NK-92 treated with Interleukin-12 subunit alpha and Interleukin-12 subunit beta, amount 100 ng/mL, for 24 hours (cell line): Measurements from ENCODE around the gene ZNF792.
"Not testable (repeated sequence)": the region's sequence is repeated elsewhere in the genome, so short reads cannot be mapped to it uniquely, and the experiment has no call there.

Experiments
- DNase-seq: peaks from one replicate; lab custom pipeline; 2025; lab: John Stamatoyannopoulos, UW

The ZNF792 gene

DNA sequence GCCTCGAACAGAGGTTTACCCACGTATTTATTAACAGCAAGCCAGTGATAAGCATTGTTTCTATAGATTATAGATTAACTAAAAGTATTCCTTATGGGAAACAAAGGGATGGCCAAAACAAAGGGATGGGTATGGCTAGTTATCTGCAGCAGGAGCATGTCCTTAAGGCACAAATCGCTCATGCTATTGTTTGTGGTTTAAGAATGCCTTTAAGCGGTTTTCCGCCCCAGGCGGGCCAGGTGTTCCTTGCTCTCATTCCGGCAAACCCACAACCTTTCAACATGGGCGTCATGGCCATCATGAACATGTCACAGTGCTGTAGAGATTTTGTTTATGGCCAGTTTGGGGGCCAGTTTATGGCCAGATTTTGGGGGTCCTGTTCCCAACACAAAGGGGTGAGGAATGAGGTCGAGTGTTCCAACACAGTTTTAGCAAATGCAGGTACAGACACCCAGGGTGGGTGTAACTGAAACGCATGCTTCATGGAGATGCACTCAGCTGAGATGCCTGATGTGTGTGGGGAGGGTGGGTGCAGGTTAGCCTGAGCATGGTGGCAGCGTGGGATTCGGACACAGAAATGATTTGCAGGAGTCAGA is 6.3 kb upstream of the ZNF792 start:
- not testable (repeated sequence) for DNase-seq

- DNase-seq = no peak
Observed at GRCh38 chr19:34969721-34970120, 5.7 kb upstream of the ZNF792 start.

- DNase-seq = no peak
Observed at GRCh38 chr19:34967551-34967950, 3.5 kb upstream of the ZNF792 start.

DNA sequence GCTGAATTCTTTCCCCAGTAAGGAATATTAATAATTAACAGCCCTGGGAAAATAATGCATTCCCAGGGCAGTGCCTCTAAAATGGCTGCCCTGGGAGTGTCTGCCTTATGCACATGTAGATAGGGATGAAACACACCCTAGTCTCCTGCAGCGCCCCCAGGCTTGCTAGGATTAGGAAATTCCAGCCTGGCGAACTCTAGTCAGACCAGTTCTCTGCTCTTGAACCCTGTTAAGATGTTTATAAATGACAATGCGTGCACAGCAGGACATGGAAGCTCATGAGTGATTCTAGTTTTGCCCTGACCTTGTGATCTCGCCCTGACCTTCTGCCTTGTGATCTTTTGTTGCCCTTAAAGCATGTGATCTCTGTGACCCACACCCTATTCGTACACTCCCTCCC is 1.5 kb upstream of the ZNF792 start:
- not testable (repeated sequence) for DNase-seq

- no peak for DNase-seq
Observed at GRCh38 chr19:34964598-34964997, 569 bp upstream of the ZNF792 start.

GRCh38 chr19:34962687-34963572 is 1.1 kb downstream of the ZNF792 start:
- DNase-seq = no peak

DNA sequence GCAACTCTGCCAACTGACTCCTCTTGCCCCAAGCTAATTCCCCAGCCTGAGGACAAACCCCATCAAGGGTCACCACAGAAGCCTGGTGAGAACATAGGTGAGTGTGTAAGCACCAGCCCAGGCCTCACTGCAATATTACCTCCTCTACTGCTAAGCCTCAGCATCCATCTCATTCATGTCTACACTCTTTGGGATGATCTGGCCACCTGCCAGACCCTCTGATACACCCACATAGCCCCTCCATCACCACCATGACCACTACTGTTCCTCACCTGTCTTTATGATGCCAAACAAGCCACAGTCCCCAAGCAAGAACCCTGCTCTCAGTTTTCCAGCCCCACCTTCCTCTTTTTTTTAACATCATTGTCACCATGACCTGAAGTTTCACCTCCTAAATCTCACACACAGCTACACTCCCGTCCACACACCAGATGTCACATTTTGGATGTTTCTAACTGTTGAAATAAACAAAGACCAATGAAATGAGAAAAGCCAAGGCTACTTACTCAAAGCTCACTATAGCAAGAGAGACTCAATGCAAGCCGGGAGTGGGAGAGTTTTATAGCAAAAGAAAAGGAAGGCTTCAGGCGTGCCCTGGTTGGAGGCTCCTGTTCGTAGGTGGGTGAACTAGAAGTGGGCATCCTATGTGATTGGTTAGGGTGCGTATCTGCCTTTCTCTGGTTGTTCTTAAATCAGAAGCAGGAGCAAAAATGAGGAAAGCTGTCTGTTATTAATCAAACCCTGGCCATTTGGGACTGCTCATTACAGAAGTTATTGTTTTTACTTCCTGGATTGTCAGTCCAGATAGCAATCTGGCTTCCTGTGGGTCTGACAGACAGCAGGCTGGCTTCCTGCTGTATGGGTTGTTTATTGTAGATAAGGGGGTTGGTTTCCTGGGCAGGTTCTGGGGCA is 2.0 kb downstream of the ZNF792 start:
- DNase-seq = peak; percentile 16

DNA sequence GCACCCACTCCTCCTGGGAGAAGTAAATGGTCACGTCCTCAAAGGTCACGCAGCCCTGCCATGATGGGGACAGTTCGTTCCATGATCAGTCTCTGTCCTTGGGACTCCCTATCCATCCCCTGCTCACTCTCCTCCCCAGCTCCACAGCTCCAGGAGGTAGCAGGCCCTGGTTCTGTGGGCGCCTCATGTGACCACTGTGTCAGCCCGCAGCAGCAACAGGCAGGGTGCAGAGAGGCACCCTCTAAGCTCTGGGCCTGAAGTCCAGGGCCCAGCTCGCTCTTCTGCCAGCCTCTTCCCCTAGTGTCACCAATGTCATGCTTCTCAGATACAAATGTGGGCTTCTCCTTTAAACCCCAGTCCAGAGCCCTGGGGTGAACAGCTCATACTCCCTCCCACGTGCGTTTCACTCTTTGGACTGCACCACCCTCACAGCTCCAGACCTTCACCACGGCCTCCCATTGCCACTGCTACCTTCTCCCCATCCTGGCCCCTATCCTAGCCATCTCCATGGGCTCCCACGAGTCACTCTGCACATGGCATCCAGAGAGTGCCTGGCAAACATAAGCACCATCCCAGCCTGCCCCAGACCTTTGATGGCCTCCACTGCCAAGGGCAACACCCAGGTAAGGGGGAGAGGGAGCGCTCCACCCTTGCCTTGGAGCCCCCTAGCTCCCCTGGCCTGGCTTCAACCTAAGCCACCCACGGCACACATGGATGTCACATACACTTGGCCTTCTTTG is 2.9 kb downstream of the ZNF792 start:
- DNase-seq = no peak

DNA sequence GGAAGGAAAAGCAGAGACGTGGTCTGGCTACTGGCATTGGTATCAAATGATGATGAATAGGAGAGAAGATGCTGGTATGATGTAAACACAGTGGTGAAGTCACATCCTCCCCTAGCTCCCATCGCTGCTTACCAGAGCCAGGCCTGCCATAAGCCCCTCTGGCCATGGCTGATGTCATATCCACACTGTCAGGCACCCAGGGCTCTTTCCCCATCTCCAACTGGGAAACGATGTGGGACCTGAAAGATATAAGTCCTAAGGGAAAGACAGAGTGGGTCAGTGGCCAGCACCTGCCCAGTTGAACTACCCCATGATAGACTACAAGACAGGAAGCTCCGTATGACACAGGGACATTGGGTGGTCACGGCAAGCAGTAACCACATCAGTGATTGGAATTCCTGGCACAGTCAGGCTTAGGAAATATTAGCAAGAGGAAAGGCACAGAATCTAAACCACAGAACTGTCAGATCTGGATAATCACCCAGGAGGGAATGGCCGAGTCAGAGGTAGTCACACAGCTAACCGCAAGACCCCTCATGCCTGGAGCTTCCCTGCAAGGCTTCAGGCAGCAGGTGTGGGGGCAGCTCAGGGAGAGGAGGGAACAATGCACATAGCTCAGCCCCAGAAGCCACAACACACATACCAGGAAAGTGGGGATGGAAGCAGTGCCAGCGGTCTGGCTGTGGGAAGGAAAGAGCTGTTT is 3.8 kb downstream of the ZNF792 start:
- no peak for DNase-seq

- DNase-seq = no peak
Observed at GRCh38 chr19:34959021-34959420, 5.0 kb downstream of the ZNF792 start.

GRCh38 chr19:34957830-34958751 is 5.9 kb downstream of the ZNF792 start:
- DNase-seq = no peak

DNA sequence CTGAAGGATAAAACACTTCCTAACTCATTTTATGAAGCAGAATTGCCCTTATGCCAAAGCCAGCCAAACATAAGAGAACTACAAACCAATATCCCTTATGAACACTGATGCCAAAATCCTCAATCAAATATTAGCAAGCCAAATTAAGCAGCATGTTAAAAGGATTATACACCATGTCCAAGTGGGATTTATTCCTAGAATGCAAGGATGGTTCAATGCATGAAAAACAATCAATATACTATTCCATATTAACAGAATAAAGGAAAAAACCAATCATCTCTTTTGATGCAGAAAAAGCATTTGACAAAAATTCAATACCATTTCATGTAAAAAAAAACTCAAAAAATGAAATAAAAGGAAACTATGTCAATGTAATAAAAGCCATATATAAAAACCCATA is 10.9 kb downstream of the ZNF792 start:
- DNase-seq = no peak

DNA sequence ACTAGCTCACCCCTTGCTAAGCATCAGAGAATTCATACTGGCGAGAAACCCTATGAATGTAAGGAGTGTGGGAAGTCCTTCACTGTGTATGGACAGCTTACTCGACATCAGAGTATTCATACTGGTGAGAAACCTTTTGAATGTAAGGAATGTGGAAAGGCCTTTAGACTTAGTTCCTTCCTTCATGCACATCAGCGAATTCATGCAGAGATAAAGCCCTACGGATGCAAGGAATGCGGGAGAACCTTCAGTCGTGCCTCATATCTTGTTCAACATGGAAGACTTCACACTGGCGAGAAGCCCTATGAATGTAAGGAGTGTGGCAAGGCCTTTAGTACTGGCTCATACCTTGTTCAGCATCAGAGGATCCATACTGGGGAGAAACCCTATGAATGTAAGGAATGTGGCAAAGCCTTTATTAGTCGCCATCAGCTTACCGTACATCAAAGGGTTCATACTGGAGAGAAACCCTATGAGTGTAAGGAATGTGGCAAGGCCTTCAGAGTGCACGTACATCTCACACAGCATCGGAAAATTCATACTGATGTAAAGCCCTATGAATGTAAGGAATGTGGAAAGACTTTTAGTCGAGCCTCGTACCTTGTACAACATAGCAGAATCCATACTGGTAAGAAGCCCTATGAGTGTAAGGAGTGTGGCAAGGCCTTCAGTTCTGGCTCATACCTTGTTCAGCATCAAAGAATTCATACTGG is 20.0 kb downstream of the ZNF792 start:
- DNase-seq = no peak

GRCh38 chr19:34938886-34939285 is 25.1 kb downstream of the ZNF792 start:
- DNase-seq = no peak

DNA sequence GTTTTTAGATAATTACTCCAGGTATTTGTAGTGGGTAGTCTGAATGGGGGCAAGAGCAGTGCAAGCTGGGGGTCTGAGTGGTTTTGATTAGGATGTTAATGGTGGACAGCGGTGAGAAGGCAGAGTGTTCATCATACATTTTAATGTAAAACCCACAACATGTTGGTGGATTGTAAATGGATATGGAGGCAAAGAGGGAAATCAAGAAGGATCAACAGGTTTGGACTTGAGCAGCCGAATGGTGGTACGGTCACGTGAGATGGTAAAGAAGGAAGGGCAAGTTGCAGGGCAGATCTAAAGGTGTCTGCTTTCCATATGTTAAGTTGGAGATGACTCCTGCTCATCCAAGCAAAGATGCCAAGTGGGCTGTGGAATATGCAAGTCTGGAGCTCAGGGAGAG is 27.8 kb downstream of the ZNF792 start:
- no peak for DNase-seq

- DNase-seq = no peak
Observed at GRCh38 chr19:34932494-34932893, 31.5 kb downstream of the ZNF792 start.

GRCh38 chr19:34926685-34927375 is 37.2 kb downstream of the ZNF792 start, which contains the start of gene ZNF30:
TSS of gene ZNF30 (plus strand) at chr19:34926903. CDS start at chr19:34929948, 3,045 bp downstream.
- DNase-seq = no peak

DNA sequence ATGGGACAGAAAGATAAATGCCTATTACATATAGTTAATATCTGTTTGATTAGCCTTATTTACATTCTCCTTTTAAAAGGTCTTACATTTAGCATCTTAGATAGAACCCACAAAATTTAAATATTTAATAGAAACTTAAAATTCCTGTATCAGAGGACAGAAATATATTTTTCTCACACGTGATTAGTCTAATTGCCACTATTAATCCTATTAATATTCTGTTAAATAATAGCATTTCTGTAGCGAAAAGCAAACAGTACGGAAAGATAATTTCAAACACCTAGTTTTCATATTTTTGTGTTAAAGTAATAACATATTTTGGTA is 37.7 kb downstream of the ZNF792 start:
- DNase-seq = no peak
